ENCODE data around the gene PARP12. TPM values are rescaled to one million over a fixed set of nuclear protein-coding genes. Genes with fewer than 3 reads are reported as not detected.

PARP12 gene
- total and polyA plus RNA-seq, 2 of the 8 experiments (the other 6 are each of a cell fraction or from before 2014, with no cell fraction given): 9.0 to 21.5 TPM

- TF ChIP-seq HDAC2 (IDR thresholded peaks at IDR 0.05; ENCODE audit: borderline replicate concordance in 1 of 2, low read depth in 2 of 2, low read length in 2 of 2) (no peak), TCF12 (IDR thresholded peaks at IDR 0.05; ENCODE audit: low read depth, low read length) (no peak), MAX (IDR thresholded peaks at IDR 0.05) (no peak), SP4 (IDR thresholded peaks at IDR 0.05; ENCODE audit: low read length) (no peak), TBP (IDR thresholded peaks at IDR 0.05; ENCODE audit: low read depth, low read length) (no peak)
These were observed 12.7 kb downstream of the PARP12 start (continued) for GRCh38 chr7:140050100-140050499.

Data from H1 (cell line).